Panc1 (cell line): ENCODE data around the gene PRKG1. TPM values are rescaled to one million over a fixed set of nuclear protein-coding genes. Genes with fewer than 3 reads are reported as not detected.

Experiments
- ATAC-seq: fragments of 200-7000 bp; cut with Tn5 transposase; 2 replicates; pipeline ENCODE4 v1.9.1; 2020; ENCODE audit warnings: mild to moderate bottlenecking, moderate library complexity
- BruUV-seq: library from RNA; stranded (reverse); fragments of 400-500 nt; replicated peaks from 2 replicates; lab custom pipeline; 2021; lab: Mats Ljungman, UMichigan
- CTCF ChIA-PET: fragments of 300-600 bp; sonication (Branson Sonifier 250); formaldehyde crosslinking; loops from one replicate; lab custom pipeline; 2022; ENCODE audit warnings: antibody characterized with exemption; lab: Charles Lee
- POLR2A ChIA-PET: fragments of 300-600 bp; sonication (Branson Sonifier 250); formaldehyde crosslinking; loops from one replicate; lab custom pipeline; 2022; ENCODE audit warnings: antibody characterized with exemption; lab: Charles Lee
- DNase-seq: peaks from one replicate; pipeline ENCODE4 v3.0.0-alpha.2; 2010; ENCODE audit warnings: low read depth, low spot score
- H3K27ac ChIP-seq: 2 replicates; pipeline ENCODE4 v1.5.1; 2011; ENCODE audit warnings: mild to moderate bottlenecking, low read length, inconsistent platforms
- H3K27me3 ChIP-seq: fragments of 200-500 bp; sonication (Bioruptor generic); 2 replicates; pipeline ENCODE4 v1.6.0; 2014; ENCODE audit warnings: low read length, inconsistent platforms; ENCODE audit not compliant: control insufficient read depth, insufficient read depth
- H3K36me3 ChIP-seq: fragments of 200-500 bp; sonication (Bioruptor generic); 2 replicates; pipeline ENCODE4 v1.5.1; 2014; ENCODE audit warnings: inconsistent platforms, mild to moderate bottlenecking, low read length, moderate library complexity; ENCODE audit not compliant: control insufficient read depth, insufficient read depth
- H3K4me1 ChIP-seq: 2 replicates; pipeline ENCODE4 v1.5.1; 2011; ENCODE audit warnings: inconsistent platforms, mild to moderate bottlenecking, low read length, moderate library complexity; ENCODE audit not compliant: control insufficient read depth, insufficient read depth
- H3K4me3 ChIP-seq, 2 experiments: 2 replicates each; pipeline ENCODE4 v1.5.1; 2011 to 2012; ENCODE audit warnings: low read depth in 2 of 2, low read length in 2 of 2, mild to moderate bottlenecking in 2 of 2, inconsistent platforms in 1 of 2, moderate library complexity in 1 of 2
- H3K9me3 ChIP-seq: fragments of 200-500 bp; sonication (Bioruptor generic); 2 replicates; pipeline ENCODE4 v1.5.1; 2014; ENCODE audit warnings: low read depth, mild to moderate bottlenecking, inconsistent platforms, low read length, moderate library complexity; ENCODE audit not compliant: control insufficient read depth, insufficient read depth
- POLR2AphosphoS5 ChIP-seq: IDR thresholded peaks from 2 replicates; pipeline ENCODE4 v1.6.1; 2012; ENCODE audit warnings: mild to moderate bottlenecking, low read depth, low read length, moderate library complexity
- SIN3A ChIP-seq: IDR thresholded peaks from 2 replicates; pipeline ENCODE4 v1.6.1; 2012; ENCODE audit warnings: low read depth, mild to moderate bottlenecking, low read length, moderate library complexity, borderline replicate concordance; ENCODE audit not compliant: insufficient read depth
- TCF7L2 ChIP-seq: IDR thresholded peaks from 2 replicates; pipeline ENCODE4 v1.6.1; 2011; ENCODE audit warnings: mild to moderate bottlenecking, low read depth, low read length, inconsistent platforms
- in situ Hi-C: cut with HindIII; loops from 2 replicates; pipeline ENCODE4 v1.10.0; 2016; ENCODE audit warnings: low sequenced_read_pairs, low pct_unique_long_range_greater_than_20kb
- intact Hi-C: fragments of 100-400 bp; cut with micrococcal nuclease; formaldehyde crosslinking; loops from one replicate; pipeline ENCODE4 v1.10.0; 2022; ENCODE audit not compliant: unreplicated experiment
- total RNA-seq: library from RNA; stranded (reverse); gene quantifications from one replicate; pipeline ENCODE4 v1.2.1, GENCODE V29; 2021; ENCODE audit not compliant: unreplicated experiment
- TF ChIP-seq, protein P1 (sequence below): fragments of 450-650 bp; IDR thresholded peaks from 2 replicates; pipeline ENCODE4 v1.5.1; 2017; ENCODE audit warnings: mild to moderate bottlenecking
- TF ChIP-seq, protein P2 (sequence below), 2 experiments: IDR thresholded peaks; 2 replicates each; pipeline ENCODE4 v1.6.1; 2011 to 2012; ENCODE audit warnings: low read depth in 2 of 2, control low read depth in 1 of 2, low read length in 1 of 2, mild to moderate bottlenecking in 1 of 2, moderate library complexity in 1 of 2; ENCODE audit not compliant: insufficient read depth in 1 of 2

Gene PRKG1
- total RNA-seq, 1 experiment from 2014 or later, result 0.92 TPM

- peaks cover 3% of the 10 kb centered on the region; the same call in 1 of the 2 replicates for H3K27me3 ChIP-seq
- in situ Hi-C loops (no loop called here), intact Hi-C loops (loop anchor here (10.0 kb wide), 1 partner anchor 152 kb away; no protein-coding TSS in a partner anchor)
- no peak overlapping the region for H3K4me3 ChIP-seq
- no peak for DNase-seq
- TF ChIP-seq SIN3A, result no peak
- TF ChIP-seq, protein P1, sequence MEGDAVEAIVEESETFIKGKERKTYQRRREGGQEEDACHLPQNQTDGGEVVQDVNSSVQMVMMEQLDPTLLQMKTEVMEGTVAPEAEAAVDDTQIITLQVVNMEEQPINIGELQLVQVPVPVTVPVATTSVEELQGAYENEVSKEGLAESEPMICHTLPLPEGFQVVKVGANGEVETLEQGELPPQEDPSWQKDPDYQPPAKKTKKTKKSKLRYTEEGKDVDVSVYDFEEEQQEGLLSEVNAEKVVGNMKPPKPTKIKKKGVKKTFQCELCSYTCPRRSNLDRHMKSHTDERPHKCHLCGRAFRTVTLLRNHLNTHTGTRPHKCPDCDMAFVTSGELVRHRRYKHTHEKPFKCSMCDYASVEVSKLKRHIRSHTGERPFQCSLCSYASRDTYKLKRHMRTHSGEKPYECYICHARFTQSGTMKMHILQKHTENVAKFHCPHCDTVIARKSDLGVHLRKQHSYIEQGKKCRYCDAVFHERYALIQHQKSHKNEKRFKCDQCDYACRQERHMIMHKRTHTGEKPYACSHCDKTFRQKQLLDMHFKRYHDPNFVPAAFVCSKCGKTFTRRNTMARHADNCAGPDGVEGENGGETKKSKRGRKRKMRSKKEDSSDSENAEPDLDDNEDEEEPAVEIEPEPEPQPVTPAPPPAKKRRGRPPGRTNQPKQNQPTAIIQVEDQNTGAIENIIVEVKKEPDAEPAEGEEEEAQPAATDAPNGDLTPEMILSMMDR, result no peak
- TF ChIP-seq TCF7L2, result no peak
- TF ChIP-seq, protein P2, sequence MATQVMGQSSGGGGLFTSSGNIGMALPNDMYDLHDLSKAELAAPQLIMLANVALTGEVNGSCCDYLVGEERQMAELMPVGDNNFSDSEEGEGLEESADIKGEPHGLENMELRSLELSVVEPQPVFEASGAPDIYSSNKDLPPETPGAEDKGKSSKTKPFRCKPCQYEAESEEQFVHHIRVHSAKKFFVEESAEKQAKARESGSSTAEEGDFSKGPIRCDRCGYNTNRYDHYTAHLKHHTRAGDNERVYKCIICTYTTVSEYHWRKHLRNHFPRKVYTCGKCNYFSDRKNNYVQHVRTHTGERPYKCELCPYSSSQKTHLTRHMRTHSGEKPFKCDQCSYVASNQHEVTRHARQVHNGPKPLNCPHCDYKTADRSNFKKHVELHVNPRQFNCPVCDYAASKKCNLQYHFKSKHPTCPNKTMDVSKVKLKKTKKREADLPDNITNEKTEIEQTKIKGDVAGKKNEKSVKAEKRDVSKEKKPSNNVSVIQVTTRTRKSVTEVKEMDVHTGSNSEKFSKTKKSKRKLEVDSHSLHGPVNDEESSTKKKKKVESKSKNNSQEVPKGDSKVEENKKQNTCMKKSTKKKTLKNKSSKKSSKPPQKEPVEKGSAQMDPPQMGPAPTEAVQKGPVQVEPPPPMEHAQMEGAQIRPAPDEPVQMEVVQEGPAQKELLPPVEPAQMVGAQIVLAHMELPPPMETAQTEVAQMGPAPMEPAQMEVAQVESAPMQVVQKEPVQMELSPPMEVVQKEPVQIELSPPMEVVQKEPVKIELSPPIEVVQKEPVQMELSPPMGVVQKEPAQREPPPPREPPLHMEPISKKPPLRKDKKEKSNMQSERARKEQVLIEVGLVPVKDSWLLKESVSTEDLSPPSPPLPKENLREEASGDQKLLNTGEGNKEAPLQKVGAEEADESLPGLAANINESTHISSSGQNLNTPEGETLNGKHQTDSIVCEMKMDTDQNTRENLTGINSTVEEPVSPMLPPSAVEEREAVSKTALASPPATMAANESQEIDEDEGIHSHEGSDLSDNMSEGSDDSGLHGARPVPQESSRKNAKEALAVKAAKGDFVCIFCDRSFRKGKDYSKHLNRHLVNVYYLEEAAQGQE (IDR thresholded peaks at IDR 0.05; ENCODE audit: insufficient read depth in 1 of 2, low read depth in 2 of 2, low read length in 1 of 2), result no peak
- no peak for TF ChIP-seq POLR2AphosphoS5
- H3K36me3 ChIP-seq, result no peaks in the 10 kb centered on the region
- no peak overlapping the region for H3K27ac ChIP-seq
- POLR2A ChIA-PET, result no interaction called here
- no TSS peak for BruUV-seq
- no peaks in the 10 kb centered on the region for H3K9me3 ChIP-seq
- ATAC-seq, result no peak
- CTCF ChIA-PET, result no interaction called here
- H3K4me1 ChIP-seq, result no peaks in the 10 kb centered on the region; the same call in 1 of the 2 replicates
Measured at GRCh38 chr10:51092402-51092801, 18.1 kb downstream of the PRKG1 start.

- intact Hi-C loops (loop anchor here (10.0 kb wide), 1 partner anchor 149 kb away; no protein-coding TSS in a partner anchor), in situ Hi-C loops (no loop called here)
- no TSS peak for BruUV-seq
- H3K27ac ChIP-seq, result no peak overlapping the region
- H3K9me3 ChIP-seq, result no peaks in the 10 kb centered on the region
- peaks cover 3% of the 10 kb centered on the region; the same call in 1 of the 2 replicates for H3K27me3 ChIP-seq
- H3K36me3 ChIP-seq, result no peaks in the 10 kb centered on the region
- H3K4me3 ChIP-seq, result no peak overlapping the region
- no peaks in the 10 kb centered on the region; the same call in 1 of the 2 replicates for H3K4me1 ChIP-seq
- ATAC-seq (no peak), DNase-seq (no peak)
- TF ChIP-seq, protein P1, result no peak
- TF ChIP-seq SIN3A (no peak), POLR2AphosphoS5 (no peak)
- CTCF ChIA-PET, result no interaction called here
- POLR2A ChIA-PET, result no interaction called here
Measured at GRCh38 chr10:51095444-51095843, 21.2 kb downstream of the PRKG1 start.
